Neuronal stem cell (in vitro differentiated cells): Measurements from ENCODE around the gene PIWIL1.
A peak's percentile ranks its signal among the peaks of the same experiment; 100 is the strongest.

Experiments used
- DNase-seq: peaks from one replicate; pipeline ENCODE4 v3.0.0-alpha.2; 2013; ENCODE audit warnings: low spot score
- H2AFZ ChIP-seq: one replicate; pipeline ENCODE4 v1.6.1; 2013; ENCODE audit warnings: mild to moderate bottlenecking, low read length, inconsistent platforms
- H2AK5ac ChIP-seq: 2 replicates; pipeline ENCODE4 v1.6.1; 2013; ENCODE audit warnings: low read depth, mild to moderate bottlenecking, inconsistent platforms, low read length, moderate library complexity, mixed read lengths
- H2BK120ac ChIP-seq: 2 replicates; pipeline ENCODE4 v1.6.1; 2013; ENCODE audit warnings: low read depth, mild to moderate bottlenecking, inconsistent platforms, low read length, moderate library complexity, mixed read lengths
- H2BK12ac ChIP-seq: one replicate; pipeline ENCODE4 v1.6.1; 2013; ENCODE audit warnings: low read length, inconsistent platforms
- H2BK15ac ChIP-seq: 2 replicates; pipeline ENCODE4 v1.6.1; 2013; ENCODE audit warnings: mild to moderate bottlenecking, low read length, inconsistent platforms, mixed read lengths
- H2BK5ac ChIP-seq: one replicate; pipeline ENCODE4 v1.6.1; 2013; ENCODE audit warnings: inconsistent platforms, mild to moderate bottlenecking, low read length, moderate library complexity
- H3K14ac ChIP-seq: one replicate; pipeline ENCODE4 v1.6.1; 2013; ENCODE audit warnings: low read length, inconsistent platforms
- H3K18ac ChIP-seq: 2 replicates; pipeline ENCODE4 v1.6.1; 2013; ENCODE audit warnings: low read length, inconsistent platforms
- H3K23ac ChIP-seq: 2 replicates; pipeline ENCODE4 v1.6.1; 2013; ENCODE audit warnings: low read depth, mild to moderate bottlenecking, mixed read lengths, low read length, inconsistent platforms; ENCODE audit not compliant: poor library complexity
- H3K27ac ChIP-seq: replicated peaks from 3 replicates; pipeline ENCODE4 v1.5.1; 2013; ENCODE audit warnings: low read length, inconsistent platforms
- H3K27me3 ChIP-seq, 3 experiments: 2 replicates each; pipeline ENCODE4 v1.6.1; 2013; ENCODE audit warnings: low read length in 3 of 3, mild to moderate bottlenecking in 2 of 3, inconsistent platforms in 1 of 3, low read depth in 1 of 3, mixed read lengths in 1 of 3, moderate library complexity in 1 of 3; ENCODE audit not compliant: control insufficient read depth in 3 of 3, insufficient read depth in 3 of 3
- H3K36me3 ChIP-seq, 2 donors: replicated peaks in 1 of 2; 2 replicates each; pipeline ENCODE4 v1.6.1; 2013; ENCODE audit warnings: low read length in 2 of 2; ENCODE audit not compliant: control insufficient read depth in 2 of 2, insufficient read depth in 2 of 2
- H3K4ac ChIP-seq: 2 replicates; pipeline ENCODE4 v1.6.1; 2013; ENCODE audit warnings: inconsistent platforms, mild to moderate bottlenecking, low read length, moderate library complexity
- H3K4me1 ChIP-seq, 2 donors: 1 replicate in 1 of 2; 2 replicates in 1 of 2; pipeline ENCODE4 v1.6.1; 2013; ENCODE audit warnings: low read length in 2 of 2, low read depth in 1 of 2; ENCODE audit not compliant: control insufficient read depth in 2 of 2, insufficient read depth in 1 of 2
- H3K4me2 ChIP-seq: one replicate; pipeline ENCODE4 v1.6.1; 2013; ENCODE audit warnings: mild to moderate bottlenecking, low read length, inconsistent platforms; ENCODE audit not compliant: insufficient read depth, poor library complexity, severe bottlenecking
- H3K4me3 ChIP-seq, 2 donors: 2 replicates each; pipeline ENCODE4 v1.5.1; 2013; ENCODE audit warnings: low read length in 2 of 2, mild to moderate bottlenecking in 2 of 2, inconsistent platforms in 1 of 2, moderate library complexity in 1 of 2
- H3K79me1 ChIP-seq: one replicate; pipeline ENCODE4 v1.6.1; 2013; ENCODE audit warnings: low read depth, mild to moderate bottlenecking, inconsistent platforms, low read length, moderate library complexity
- H3K9ac ChIP-seq: one replicate; pipeline ENCODE4 v1.6.1; 2013; ENCODE audit warnings: mild to moderate bottlenecking, low read depth, low read length, inconsistent platforms; ENCODE audit not compliant: poor library complexity
- H3K9me3 ChIP-seq, 2 donors: replicated peaks in 1 of 2; 2 replicates each; pipeline versions ENCODE3 to v1.6.1; 2013; ENCODE audit warnings: low read length in 2 of 2, mild to moderate bottlenecking in 2 of 2, inconsistent platforms in 1 of 2, low read depth in 1 of 2, mixed read lengths in 1 of 2, moderate library complexity in 1 of 2; ENCODE audit not compliant: control insufficient read depth in 2 of 2, insufficient read depth in 1 of 2
- H4K8ac ChIP-seq: one replicate; pipeline ENCODE4 v1.6.1; 2013; ENCODE audit warnings: low read depth, mild to moderate bottlenecking, inconsistent platforms, low read length, moderate library complexity
- H4K91ac ChIP-seq: one replicate; pipeline ENCODE4 v1.6.1; 2013; ENCODE audit warnings: low read length, low read depth, mild to moderate bottlenecking, inconsistent platforms; ENCODE audit not compliant: poor library complexity
- WGBS, 2 donors: extraction: QIAGEN DNeasy Blood & Tissue Kit; methylation state at CpG; one replicate each; pipeline ENCODE4 v1.1.7; 2013; ENCODE audit warnings: missing lambda C conversion rate in 2 of 2, mixed read lengths in 1 of 2; ENCODE audit not compliant: insufficient read length in 2 of 2, insufficient replicate concordance in 1 of 2; ENCODE audit errors: extremely low coverage in 2 of 2; 5-methylcytosine and 5-hydroxymethylcytosine counted together

Gene PIWIL1

DNA sequence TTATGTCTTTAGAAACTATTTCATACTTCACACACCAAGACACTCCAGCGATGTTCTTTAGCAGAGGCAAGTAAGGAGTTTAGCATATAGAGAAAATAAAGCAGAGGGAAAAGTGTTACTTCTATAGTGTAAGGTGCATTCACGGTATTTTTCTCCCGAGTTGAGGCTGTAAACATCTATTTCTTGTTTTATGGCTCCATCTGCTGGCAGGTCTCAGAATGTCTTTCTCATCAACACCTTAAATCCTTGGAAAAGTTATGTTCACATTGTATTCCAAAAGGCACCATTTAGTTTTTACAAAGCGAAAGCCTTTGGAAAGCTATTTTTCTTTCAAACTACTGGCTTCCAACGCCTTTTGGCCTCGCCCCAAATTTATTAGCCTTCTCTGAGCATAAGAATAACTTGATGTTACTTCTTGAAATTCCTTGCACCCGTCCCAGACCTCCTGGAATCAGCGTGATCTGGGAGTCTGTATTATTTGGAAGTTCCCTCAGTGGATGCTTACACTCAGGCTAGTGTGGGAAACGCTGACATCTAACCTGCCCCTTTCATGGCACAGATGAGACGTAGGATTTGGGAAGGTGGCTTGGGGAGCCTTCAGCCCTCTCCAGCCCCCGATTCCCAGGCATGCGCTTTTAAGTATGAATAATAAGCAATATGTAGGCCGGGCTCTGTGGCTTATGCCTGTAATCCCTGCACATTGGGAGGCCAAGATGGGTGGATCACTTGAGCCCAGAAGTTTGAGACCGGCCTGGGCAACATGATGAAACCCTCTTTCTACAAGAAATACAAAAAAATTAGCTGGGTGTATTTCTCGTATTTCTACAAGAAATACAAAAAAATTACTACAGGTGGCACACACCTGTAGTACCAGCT is 1.9 kb upstream of the PIWIL1 start:
- peaks cover 0 to 7% (median 0%) of the 10 kb centered on the region in 3 experiments for H3K27me3 ChIP-seq
- no peak overlapping the region for H2BK120ac ChIP-seq
- no peak overlapping the region for H3K27ac ChIP-seq
- no peak overlapping the region for H2BK15ac ChIP-seq
- H4K8ac ChIP-seq: no peak overlapping the region
- peak overlapping the region; percentile 37 for H2AK5ac ChIP-seq
- no peaks in the 10 kb centered on the region for H3K36me3 ChIP-seq
- no peak overlapping the region for H3K4me3 ChIP-seq
- H3K4ac ChIP-seq: no peak overlapping the region
- H3K9ac ChIP-seq: no peak overlapping the region
- no peak overlapping the region for H2BK12ac ChIP-seq
- peak; percentile 65 for DNase-seq
- H3K79me1 ChIP-seq: no peaks in the 10 kb centered on the region
- no peak overlapping the region for H2AFZ ChIP-seq
- no peak overlapping the region for H3K4me2 ChIP-seq
- peaks cover 0 to 4% of the 10 kb centered on the region in 2 donors for H3K9me3 ChIP-seq
- WGBS, 2 donors: no CpG with 5 or more reads among the region's 15 CpGs
- peaks cover 0 to 5% of the 10 kb centered on the region in 2 donors for H3K4me1 ChIP-seq
- no peak overlapping the region for H3K14ac ChIP-seq
- no peak overlapping the region for H3K23ac ChIP-seq
- H4K91ac ChIP-seq: no peak overlapping the region
- H3K18ac ChIP-seq: no peak overlapping the region
- H2BK5ac ChIP-seq: no peak overlapping the region

DNA sequence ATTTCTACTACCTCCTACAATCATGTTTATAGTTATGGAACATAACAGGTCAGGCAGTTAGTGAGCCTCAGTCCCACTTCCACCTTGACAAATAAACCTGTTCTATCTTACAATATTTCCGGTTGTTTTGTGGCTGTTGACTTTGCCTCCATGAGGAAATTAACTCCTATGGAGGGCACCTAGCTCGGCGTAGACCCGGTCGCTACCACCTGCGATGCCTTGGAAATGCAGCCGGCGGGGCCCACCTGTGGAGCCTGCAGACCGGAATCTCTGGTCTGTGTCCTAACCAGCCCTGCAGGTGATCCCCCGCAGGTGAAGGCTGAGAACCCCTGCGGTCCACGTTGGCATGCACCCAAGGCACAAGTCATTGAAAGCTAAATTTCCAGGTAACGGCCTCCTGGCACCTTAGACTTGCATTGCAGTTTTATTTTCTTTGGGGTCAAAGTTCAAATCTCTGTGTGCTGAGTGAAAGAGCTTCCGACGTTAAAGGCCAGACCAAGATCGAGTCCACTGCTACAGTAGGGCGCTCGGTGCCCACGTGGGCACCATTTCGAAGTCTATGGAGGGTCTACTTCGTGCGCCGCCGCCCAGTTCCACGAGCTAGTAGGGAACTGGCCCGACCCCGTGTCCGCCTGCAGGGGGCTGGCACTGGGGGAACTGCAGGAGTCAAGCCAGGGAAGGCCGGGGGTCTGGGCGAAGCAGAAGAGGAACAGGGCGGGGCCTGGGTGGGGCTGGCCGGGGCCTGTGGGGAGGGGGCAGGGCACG is 782 bp upstream of the PIWIL1 start:
- Histone ChIP-seq H4K91ac (no peak overlapping the region), H3K27ac (no peak overlapping the region), H3K18ac (no peak overlapping the region), H3K36me3 (no peaks in the 10 kb centered on the region), H2BK5ac (no peak overlapping the region), H4K8ac (peak overlapping the region; percentile 6), H2AFZ (no peak overlapping the region), H3K9ac (no peak overlapping the region), H3K4me1 (peaks cover 0 to 5% of the 10 kb centered on the region in 2 donors), H3K4me2 (no peak overlapping the region), H2BK12ac (no peak overlapping the region), H3K4me3 (no peak overlapping the region), H3K79me1 (no peaks in the 10 kb centered on the region), H2AK5ac (no peak overlapping the region), H2BK120ac (no peak overlapping the region), H3K9me3 (peaks cover 0 to 4% of the 10 kb centered on the region in 2 donors), H2BK15ac (no peak overlapping the region), H3K14ac (no peak overlapping the region), H3K4ac (no peak overlapping the region), H3K27me3 (peaks cover 0 to 7% (median 0%) of the 10 kb centered on the region in 3 experiments), H3K23ac (no peak overlapping the region)
- no CpG with 5 or more reads among the region's 33 CpGs for WGBS, 2 donors
- DNase-seq: no peak

DNA sequence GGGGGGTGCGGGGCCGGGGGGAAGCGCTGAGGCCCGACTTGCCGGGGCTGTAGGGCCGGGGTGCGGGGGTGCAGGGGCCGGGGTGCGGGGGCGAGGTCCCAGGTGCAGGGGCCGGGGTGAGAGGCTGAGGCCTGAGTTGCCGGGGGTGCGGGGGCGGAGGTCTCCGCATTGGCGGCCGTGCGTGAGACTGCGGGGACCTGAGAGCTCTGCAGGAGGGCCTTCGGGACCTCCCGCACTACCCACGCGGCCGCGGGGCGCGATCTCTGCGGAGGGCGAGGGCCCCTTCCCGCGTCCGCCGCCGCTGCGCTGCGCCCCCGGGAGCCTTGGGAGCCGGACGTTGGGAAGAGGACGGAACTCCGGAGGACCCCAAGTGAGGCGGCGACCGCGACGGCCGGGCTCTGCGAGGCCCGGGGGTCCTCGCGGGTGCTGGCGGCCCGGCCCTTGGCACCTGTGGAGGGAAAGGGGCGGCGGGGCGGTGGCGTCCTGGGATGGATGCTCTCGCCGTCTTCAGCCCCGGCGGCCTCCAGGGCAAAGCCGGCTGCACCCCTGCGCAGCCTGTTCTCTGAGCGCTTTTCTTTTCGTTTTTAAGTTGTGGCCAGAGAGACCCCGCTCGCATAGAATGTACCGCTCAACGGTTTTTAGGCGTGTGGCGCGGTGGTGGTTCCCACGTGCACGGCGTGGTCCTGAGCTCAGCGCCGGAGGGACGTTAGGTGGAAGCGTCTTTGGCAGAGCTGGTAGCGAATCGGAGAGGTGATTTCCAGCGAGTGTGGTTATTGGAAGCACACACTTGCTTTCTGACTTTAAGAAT is 1.3 kb downstream of the PIWIL1 start:
- Histone ChIP-seq H3K9me3 (peaks cover 0 to 4% of the 10 kb centered on the region in 2 donors), H3K4me3 (no peak overlapping the region), H3K14ac (no peak overlapping the region), H4K91ac (no peak overlapping the region), H2BK120ac (no peak overlapping the region), H3K79me1 (no peaks in the 10 kb centered on the region), H3K4ac (no peak overlapping the region), H3K18ac (no peak overlapping the region), H2BK5ac (no peak overlapping the region), H2AFZ (no peak overlapping the region), H2AK5ac (no peak overlapping the region), H3K9ac (no peak overlapping the region), H3K27me3 (peaks cover 0 to 7% (median 0%) of the 10 kb centered on the region in 3 experiments), H3K27ac (no peak overlapping the region), H2BK12ac (peak overlapping the region; percentile 90), H4K8ac (no peak overlapping the region), H3K4me1 (peaks cover 0 to 5% of the 10 kb centered on the region in 2 donors), H3K36me3 (no peaks in the 10 kb centered on the region), H3K23ac (no peak overlapping the region), H3K4me2 (no peak overlapping the region), H2BK15ac (no peak overlapping the region)
- no peak for DNase-seq
- WGBS, 2 donors: no CpG with 5 or more reads among the region's 82 CpGs
